ENCODE results near the gene STX1A.
A peak's percentile ranks its signal among the peaks of the same experiment; 100 is the strongest.

The STX1A gene

DNA sequence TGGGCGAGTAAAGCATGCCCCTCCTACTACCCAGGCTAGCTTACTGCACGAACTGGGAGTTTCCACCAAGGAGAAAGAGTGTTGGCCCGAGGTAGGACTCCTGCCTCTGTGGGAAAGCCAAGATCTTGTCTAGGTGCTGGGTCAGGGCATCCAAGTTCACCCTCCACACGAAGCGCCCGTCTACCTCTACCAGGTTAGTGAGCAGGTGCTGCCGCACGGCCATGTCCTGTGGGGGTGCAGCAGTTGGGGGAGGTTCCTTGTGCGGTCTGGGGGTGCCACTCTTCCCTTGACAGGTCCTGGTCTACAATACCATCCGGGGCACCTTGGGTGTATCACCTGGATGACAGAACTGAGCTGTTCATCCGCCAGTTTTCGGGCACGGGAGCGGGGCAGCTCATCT, 17.4 kb upstream of the STX1A start:
- TF ChIP-seq RARB (CRISPR knock-in tag; IDR thresholded peaks at IDR 0.05): no peak
- ATAC-seq: no peak

DNA sequence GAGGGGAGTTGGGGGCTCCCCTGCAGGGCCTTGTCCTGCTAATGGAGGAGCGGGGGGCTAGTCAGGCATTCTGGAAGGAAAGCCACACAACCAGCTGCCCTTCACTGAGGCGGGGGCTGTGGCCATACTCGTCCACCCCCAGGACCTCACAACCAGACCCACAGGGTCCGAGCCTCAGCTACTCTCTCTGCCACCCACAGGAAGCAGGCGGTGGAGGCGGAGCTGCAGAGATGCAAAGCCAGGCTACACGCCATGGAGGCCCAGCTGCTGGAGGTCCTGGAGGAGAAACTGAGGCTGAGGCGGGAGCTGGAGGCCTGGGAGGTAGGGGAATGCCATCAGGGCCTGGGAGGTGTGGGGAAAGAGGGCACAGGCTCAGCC, 16.0 kb upstream of the STX1A start:
- TF ChIP-seq BACH2 (CRISPR knock-in tag; IDR thresholded peaks at IDR 0.05; ENCODE audit: borderline replicate concordance): no peak

DNA sequence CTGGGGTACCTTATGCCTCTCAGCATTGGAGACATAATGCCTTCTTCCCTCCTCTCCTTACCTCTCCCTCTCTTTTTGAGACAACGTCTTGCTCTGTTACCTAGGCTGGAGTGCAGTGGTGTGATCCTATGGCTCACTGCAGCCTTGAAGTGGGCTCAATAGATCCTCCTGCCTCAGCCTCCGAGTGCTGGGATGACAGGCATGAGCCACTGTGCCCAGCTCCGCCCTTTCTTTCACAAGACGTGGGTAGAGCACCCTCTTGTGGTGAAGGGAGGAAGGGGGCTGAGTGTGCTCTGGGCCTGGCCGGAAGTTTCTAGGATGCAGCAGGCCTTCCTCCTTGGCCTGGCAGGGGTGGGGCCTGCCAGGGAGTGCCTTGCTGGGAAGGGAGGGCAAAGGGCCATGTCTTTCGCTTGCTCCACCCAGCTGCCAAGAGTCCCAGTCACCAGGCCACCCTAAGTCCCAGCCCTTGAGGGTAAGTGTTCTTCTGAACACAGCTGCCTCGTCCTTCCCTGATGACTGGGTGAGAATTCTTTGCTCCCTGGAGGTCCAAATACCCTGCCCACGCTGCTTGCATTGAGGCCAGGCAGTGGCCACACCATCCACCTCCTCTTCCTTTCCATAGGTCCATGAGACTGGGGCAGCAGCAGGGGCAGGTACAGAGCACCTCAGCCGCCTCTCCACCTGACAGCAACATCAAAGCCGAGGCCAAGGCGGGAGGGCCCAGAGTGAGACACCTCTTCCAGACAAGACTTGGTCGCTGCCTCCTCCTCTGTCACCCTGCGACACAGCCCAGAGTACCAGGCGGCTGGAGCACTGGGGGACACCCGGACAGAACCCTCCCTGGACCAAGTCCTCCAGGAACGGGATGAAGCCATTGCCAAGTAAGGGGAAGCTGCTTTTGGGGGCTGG, 15.4 kb upstream of the STX1A start:
- peak; percentile 75 for ATAC-seq
- TF ChIP-seq ZFP3 (CRISPR knock-in tag; IDR thresholded peaks at IDR 0.05): peak; percentile 75
- TF ChIP-seq TOX (CRISPR knock-in tag; IDR thresholded peaks at IDR 0.05; ENCODE audit: borderline replicate concordance): no peak
- 0 out of 2 replicates have a peak, but pooled peaks have one; percentile 7 for TF ChIP-seq GLIS3 (CRISPR knock-in tag; IDR thresholded peaks at IDR 0.05)

More for the DNA sequence above, 16.0 kb upstream of the STX1A start:
- no peak for ATAC-seq

DNA sequence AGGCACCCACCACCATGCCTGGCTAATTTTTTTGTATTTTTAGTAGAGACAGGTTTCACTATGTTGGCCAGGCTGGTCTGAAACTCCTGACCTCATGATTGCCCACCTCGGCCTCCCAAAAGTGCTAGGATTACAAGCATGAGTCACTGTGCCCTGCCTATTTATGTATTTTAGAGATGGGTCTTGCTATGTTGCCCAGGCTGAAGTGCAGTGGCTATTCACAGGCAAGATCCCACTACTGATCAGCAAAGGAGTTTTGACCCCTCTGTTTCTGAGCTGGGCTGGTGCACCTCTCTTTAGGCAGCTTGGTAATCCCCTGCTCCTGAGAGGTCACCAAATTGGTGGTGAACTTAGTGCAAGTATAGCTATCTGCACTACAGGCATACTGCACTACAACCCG, 12.9 kb upstream of the STX1A start:
- TF ChIP-seq ZFP30 (CRISPR knock-in tag; IDR thresholded peaks at IDR 0.05): no peak
- no peak for TF ChIP-seq ARNTL (CRISPR knock-in tag; IDR thresholded peaks at IDR 0.05; ENCODE audit: borderline replicate concordance, low read depth)
- TF ChIP-seq, protein P1, sequence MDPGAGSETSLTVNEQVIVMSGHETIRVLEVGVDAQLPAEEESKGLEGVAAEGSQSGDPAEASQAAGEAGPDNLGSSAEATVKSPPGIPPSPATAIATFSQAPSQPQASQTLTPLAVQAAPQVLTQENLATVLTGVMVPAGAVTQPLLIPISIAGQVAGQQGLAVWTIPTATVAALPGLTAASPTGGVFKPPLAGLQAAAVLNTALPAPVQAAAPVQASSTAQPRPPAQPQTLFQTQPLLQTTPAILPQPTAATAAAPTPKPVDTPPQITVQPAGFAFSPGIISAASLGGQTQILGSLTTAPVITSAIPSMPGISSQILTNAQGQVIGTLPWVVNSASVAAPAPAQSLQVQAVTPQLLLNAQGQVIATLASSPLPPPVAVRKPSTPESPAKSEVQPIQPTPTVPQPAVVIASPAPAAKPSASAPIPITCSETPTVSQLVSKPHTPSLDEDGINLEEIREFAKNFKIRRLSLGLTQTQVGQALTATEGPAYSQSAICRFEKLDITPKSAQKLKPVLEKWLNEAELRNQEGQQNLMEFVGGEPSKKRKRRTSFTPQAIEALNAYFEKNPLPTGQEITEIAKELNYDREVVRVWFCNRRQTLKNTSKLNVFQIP (CRISPR knock-in tag; IDR thresholded peaks at IDR 0.05; ENCODE audit: borderline replicate concordance, low read depth): no peak
- no peak for TF ChIP-seq BACH2 (CRISPR knock-in tag; IDR thresholded peaks at IDR 0.05; ENCODE audit: borderline replicate concordance)
- no peak for TF ChIP-seq GLIS3 (CRISPR knock-in tag; IDR thresholded peaks at IDR 0.05)
- ATAC-seq: no peak

DNA sequence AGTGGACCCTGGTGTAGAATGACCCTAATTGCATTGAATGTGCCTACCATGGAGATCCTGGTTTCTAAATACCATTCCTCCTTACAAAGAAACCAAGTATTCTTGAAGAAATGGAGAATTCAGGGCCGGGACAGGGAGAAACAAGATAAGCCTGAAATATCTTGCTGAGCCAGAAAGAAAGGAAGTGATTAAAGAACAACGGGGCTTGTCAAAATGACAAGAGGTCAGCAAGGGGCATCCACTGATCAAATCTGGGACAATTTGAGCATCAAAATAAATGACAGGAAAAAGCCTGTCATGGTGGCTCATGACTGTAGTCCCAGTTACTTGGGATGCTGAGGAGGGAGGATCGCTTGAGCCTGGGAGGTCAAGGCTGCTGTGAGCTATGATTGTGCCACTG, 11.0 kb upstream of the STX1A start:
- TF ChIP-seq ZNF8 (CRISPR knock-in tag; IDR thresholded peaks at IDR 0.05) (no peak), TOX (CRISPR knock-in tag; IDR thresholded peaks at IDR 0.05; ENCODE audit: borderline replicate concordance) (no peak), ISL1 (CRISPR knock-in tag; IDR thresholded peaks at IDR 0.05) (no peak), ZNF70 (CRISPR knock-in tag; IDR thresholded peaks at IDR 0.05) (no peak), PATZ1 (CRISPR knock-in tag; IDR thresholded peaks at IDR 0.05; ENCODE audit: borderline replicate concordance) (no peak), GLIS3 (CRISPR knock-in tag; IDR thresholded peaks at IDR 0.05) (no peak), TCF4 (CRISPR knock-in tag; IDR thresholded peaks at IDR 0.05; ENCODE audit: borderline replicate concordance) (no peak), OSR1 (CRISPR knock-in tag; IDR thresholded peaks at IDR 0.05) (no peak), ZFP30 (CRISPR knock-in tag; IDR thresholded peaks at IDR 0.05) (no peak), ESRRG (CRISPR knock-in tag; IDR thresholded peaks at IDR 0.05) (no peak), ZFP3 (CRISPR knock-in tag; IDR thresholded peaks at IDR 0.05) (no peak), RARB (CRISPR knock-in tag; IDR thresholded peaks at IDR 0.05) (no peak), CREB5 (CRISPR knock-in tag; IDR thresholded peaks at IDR 0.05; ENCODE audit: low read depth) (no peak), ARNTL (CRISPR knock-in tag; IDR thresholded peaks at IDR 0.05; ENCODE audit: borderline replicate concordance, low read depth) (no peak), PPARA (CRISPR knock-in tag; IDR thresholded peaks at IDR 0.05; ENCODE audit: borderline replicate concordance) (no peak), CSRNP3 (CRISPR knock-in tag; IDR thresholded peaks at IDR 0.05) (no peak)
- TF ChIP-seq, protein P1 (CRISPR knock-in tag; IDR thresholded peaks at IDR 0.05; ENCODE audit: borderline replicate concordance, low read depth): no peak
- no peak for ATAC-seq

All from SK-N-SH treated with all-trans-retinoic acid at 6 μM for 48 hours (cell line).